Cardiac atrium fibroblast (primary cell): ENCODE measurements around the gene DHRS11. TPM values are rescaled to one million over a fixed set of nuclear protein-coding genes. Genes with fewer than 3 reads are reported as not detected.

Source experiments
- total RNA-seq: library from RNA; depleted of rRNA; stranded (reverse); fragments of >200 nt; gene quantifications from 2 replicates; pipeline ENCODE4 v1.2.3, GENCODE V29; 2015

Gene DHRS11
- 2.6 and 4.0 TPM in 2 replicates for total RNA-seq

GRCh38 chr17:36591434-36592315 lies at the start of gene DHRS11:
DHRS11 (plus strand) TSS chr17:36591879; CDS start chr17:36592010, 131 bp downstream.

GRCh38 chr17:36544307-36545076 lies 47.2 kb upstream of the DHRS11 start, which contains the start of gene GGNBP2:
GGNBP2 (plus strand) TSS chr17:36544919; CDS start chr17:36545725, 806 bp downstream.

GRCh38 chr17:36601303-36602029 lies 9.8 kb downstream of the DHRS11 start, which contains the start of gene MRM1:
MRM1 (plus strand) TSS chr17:36601583; CDS start chr17:36601811, 228 bp downstream.

Other genes starting within 250 kb of the DHRS11 start
- not detected in 2 replicates for gene TBC1D3H, start 203.4 kb upstream of the DHRS11 start, total RNA-seq
- 37.1 and 37.5 TPM in 2 replicates for gene ZNHIT3, start 105.2 kb upstream of the DHRS11 start, total RNA-seq
- gene MYO19, start 57.0 kb upstream of the DHRS11 start, total RNA-seq, result 20.9 and 30.7 TPM in 2 replicates
- gene PIGW, start 56.9 kb upstream of the DHRS11 start, total RNA-seq, result 5.4 and 9.7 TPM in 2 replicates
- 27.9 and 31.1 TPM in 2 replicates for gene GGNBP2, start 47.0 kb upstream of the DHRS11 start, total RNA-seq
- 5.8 and 6.7 TPM in 2 replicates for gene MRM1, start 9.7 kb downstream of the DHRS11 start, total RNA-seq